CD4-positive, alpha-beta T cell (primary cell): Measurements from ENCODE around the gene IGSF8. TPM values are rescaled to one million over a fixed set of nuclear protein-coding genes. Genes with fewer than 3 reads are reported as not detected.

Experiments
- ATAC-seq: fragments of 200-7000 bp; cut with Tn5 transposase; one replicate; pipeline ENCODE4 v1.10.0; 2022; ENCODE audit warnings: mild to moderate bottlenecking; ENCODE audit not compliant: poor library complexity
- CTCF ChIA-PET: fragments of 350-600 bp; sonication (Branson Sonifier 250); formaldehyde crosslinking; loops from one replicate; lab custom pipeline; 2021; ENCODE audit warnings: antibody characterized with exemption, inconsistent platforms; lab: Charles Lee
- POLR2A ChIA-PET: fragments of 350-600 bp; sonication (Branson Sonifier 250); formaldehyde crosslinking; loops from one replicate; lab custom pipeline; 2021; ENCODE audit warnings: antibody characterized with exemption, inconsistent platforms; lab: Charles Lee
- DNase-seq, 14 experiments: peaks; one replicate each; pipeline ENCODE4 v3.0.0-alpha.2; 2013 to 2020; ENCODE audit warnings: mixed read lengths in 2 of 14
- H3K27ac ChIP-seq, 2 donors: one replicate each; pipeline versions ENCODE4 v1.5.1 to v1.7.0; 2013; ENCODE audit warnings: low read length in 2 of 2, low read depth in 1 of 2, mild to moderate bottlenecking in 1 of 2
- H3K27me3 ChIP-seq, 2 experiments: 1 replicate in 1 of 2; 2 replicates in 1 of 2; pipeline versions ENCODE4 v1.6.1 to v1.7.0; 2013; ENCODE audit warnings: low read length in 2 of 2, control low read depth in 1 of 2, mild to moderate bottlenecking in 1 of 2, moderate library complexity in 1 of 2; ENCODE audit not compliant: insufficient read depth in 2 of 2, control insufficient read depth in 1 of 2
- H3K36me3 ChIP-seq: one replicate; pipeline ENCODE4 v1.6.1; 2013; ENCODE audit warnings: low read length, control low read depth; ENCODE audit not compliant: insufficient read depth
- H3K4me1 ChIP-seq: one replicate; pipeline ENCODE4 v1.6.1; 2013; ENCODE audit warnings: low read length, control low read depth; ENCODE audit not compliant: insufficient read depth
- H3K4me3 ChIP-seq: one replicate; pipeline ENCODE4 v1.5.1; 2013; ENCODE audit warnings: mild to moderate bottlenecking, low read length, moderate library complexity
- H3K9me3 ChIP-seq, 2 experiments: 1 replicate in 1 of 2; 2 replicates in 1 of 2; pipeline versions ENCODE4 v1.6.1 to v1.7.0; 2013; ENCODE audit warnings: low read length in 2 of 2, mild to moderate bottlenecking in 2 of 2, control low read depth in 1 of 2, moderate library complexity in 1 of 2; ENCODE audit not compliant: control insufficient read depth in 1 of 2, insufficient read depth in 1 of 2
- H3K27ac Mint-ChIP-seq: one replicate; pipeline ENCODE4 v1.8.0; 2020; ENCODE audit warnings: mixed read lengths
- H3K27me3 Mint-ChIP-seq: one replicate; pipeline ENCODE4 v1.8.0; 2021; ENCODE audit warnings: mixed read lengths
- H3K36me3 Mint-ChIP-seq: one replicate; pipeline ENCODE4 v1.8.0; 2021; ENCODE audit warnings: low read depth, mixed read lengths
- H3K4me1 Mint-ChIP-seq: one replicate; pipeline ENCODE4 v1.8.0; 2021; ENCODE audit warnings: low read depth, mixed read lengths
- H3K4me3 Mint-ChIP-seq: one replicate; pipeline ENCODE4 v1.8.0; 2020; ENCODE audit warnings: mild to moderate bottlenecking, mixed read lengths
- H3K9me3 Mint-ChIP-seq: one replicate; pipeline ENCODE4 v1.8.0; 2020; ENCODE audit warnings: mixed read lengths
- intact Hi-C, 2 experiments: fragments of 100-400 bp; cut with DNase I in 1 of 2; cut with micrococcal nuclease in 1 of 2; formaldehyde crosslinking; loops; one replicate each; pipeline versions ENCODE4 v1.15.1 to v1.9.0; 2023 to 2025; cut with DNase I, micrococcal nuclease
- total RNA-seq, 174 experiments: library from RNA in 2 of 174; stranded (reverse) in 2 of 174; gene quantifications; one replicate each; pipeline ENCODE4 v1.2.3 and lab custom pipeline; 2021 to 2026
- TF ChIP-seq, protein P1 (sequence below): fragments of 200-600 bp; IDR thresholded peaks from one replicate; pipeline ENCODE4 v1.8.0; 2022; ENCODE audit warnings: antibody characterized with exemption, mild to moderate bottlenecking

IGSF8 gene
- total RNA-seq, 2 experiments from 2014 or later: 33.1 to 33.7 TPM

DNA sequence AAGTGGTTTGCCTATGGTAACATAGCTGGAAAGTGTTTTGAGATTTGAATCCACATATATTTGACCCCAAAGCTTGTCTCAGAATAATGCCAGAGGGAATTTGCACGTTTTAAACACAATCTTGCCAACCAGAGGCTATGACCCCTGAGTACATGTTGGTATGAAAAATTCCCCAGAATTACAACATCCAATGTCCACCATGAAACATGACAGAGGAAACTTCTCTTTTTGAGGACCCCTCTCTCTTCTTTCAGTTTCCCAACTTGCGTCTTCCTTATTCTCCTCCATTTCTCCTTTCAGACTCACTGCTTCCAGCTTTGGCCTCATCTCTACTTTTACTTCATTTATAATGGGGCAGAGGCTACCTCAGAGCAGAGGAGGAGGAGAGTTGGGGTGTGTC is 22.6 kb downstream of the IGSF8 start:
- H3K27me3 ChIP-seq: peaks cover 28 to 46% of the 10 kb centered on the region in 2 experiments
- H3K36me3 ChIP-seq: no peaks in the 10 kb centered on the region
- peaks cover 1% of the 10 kb centered on the region for H3K4me1 ChIP-seq
- no peaks in the 10 kb centered on the region for H3K9me3 Mint-ChIP-seq
- H3K4me1 Mint-ChIP-seq: peaks cover under 1% of the 10 kb centered on the region
- H3K27ac Mint-ChIP-seq: no peak overlapping the region
- no peak overlapping the region for H3K4me3 ChIP-seq
- TF ChIP-seq, protein P1, sequence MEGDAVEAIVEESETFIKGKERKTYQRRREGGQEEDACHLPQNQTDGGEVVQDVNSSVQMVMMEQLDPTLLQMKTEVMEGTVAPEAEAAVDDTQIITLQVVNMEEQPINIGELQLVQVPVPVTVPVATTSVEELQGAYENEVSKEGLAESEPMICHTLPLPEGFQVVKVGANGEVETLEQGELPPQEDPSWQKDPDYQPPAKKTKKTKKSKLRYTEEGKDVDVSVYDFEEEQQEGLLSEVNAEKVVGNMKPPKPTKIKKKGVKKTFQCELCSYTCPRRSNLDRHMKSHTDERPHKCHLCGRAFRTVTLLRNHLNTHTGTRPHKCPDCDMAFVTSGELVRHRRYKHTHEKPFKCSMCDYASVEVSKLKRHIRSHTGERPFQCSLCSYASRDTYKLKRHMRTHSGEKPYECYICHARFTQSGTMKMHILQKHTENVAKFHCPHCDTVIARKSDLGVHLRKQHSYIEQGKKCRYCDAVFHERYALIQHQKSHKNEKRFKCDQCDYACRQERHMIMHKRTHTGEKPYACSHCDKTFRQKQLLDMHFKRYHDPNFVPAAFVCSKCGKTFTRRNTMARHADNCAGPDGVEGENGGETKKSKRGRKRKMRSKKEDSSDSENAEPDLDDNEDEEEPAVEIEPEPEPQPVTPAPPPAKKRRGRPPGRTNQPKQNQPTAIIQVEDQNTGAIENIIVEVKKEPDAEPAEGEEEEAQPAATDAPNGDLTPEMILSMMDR: no peak
- CTCF ChIA-PET: interaction anchor here (1.2 kb wide), 1 partner anchor 10 kb away, joined by 4 read pairs; no protein-coding TSS in a partner anchor
- no peak for ATAC-seq
- H3K4me3 Mint-ChIP-seq: no peak overlapping the region
- no peaks in the 10 kb centered on the region for H3K9me3 ChIP-seq
- POLR2A ChIA-PET: no interaction called here
- intact Hi-C loops: no loop called here
- peak in 1 of 14 experiments; percentile 26 for DNase-seq
- no peaks in the 10 kb centered on the region for H3K36me3 Mint-ChIP-seq
- no peak overlapping the region for H3K27ac ChIP-seq
- peaks cover 82% of the 10 kb centered on the region for H3K27me3 Mint-ChIP-seq

DNA sequence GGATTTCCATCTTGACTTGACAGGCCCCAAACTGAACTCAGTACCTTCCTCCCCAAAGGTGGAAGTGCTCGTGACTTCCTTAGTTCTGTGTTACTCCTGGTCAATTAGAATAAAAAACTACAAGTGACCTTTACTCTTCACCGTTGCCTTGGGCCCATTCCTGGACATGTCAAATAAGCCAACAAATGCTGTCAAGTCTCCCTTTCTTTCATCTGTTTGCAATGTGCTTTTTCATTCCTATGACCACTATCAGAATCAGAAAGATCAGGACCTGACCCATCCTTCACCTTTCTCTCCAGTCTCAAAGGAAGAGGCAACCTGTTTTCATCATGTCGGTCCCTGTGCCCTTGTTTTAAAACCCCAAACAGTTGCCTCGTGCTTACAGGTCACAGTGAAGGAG is 23.6 kb downstream of the IGSF8 start:
- Histone ChIP-seq H3K27me3 (peaks cover 26 to 42% of the 10 kb centered on the region in 2 experiments), H3K9me3 (no peaks in the 10 kb centered on the region), H3K4me1 (peaks cover 10% of the 10 kb centered on the region), H3K4me3 (no peak overlapping the region), H3K27ac (no peak overlapping the region), H3K36me3 (no peaks in the 10 kb centered on the region)
- Mint-ChIP-seq H3K27ac (no peak overlapping the region), H3K4me3 (no peak overlapping the region), H3K27me3 (peaks cover 80% of the 10 kb centered on the region), H3K4me1 (peaks cover 8% of the 10 kb centered on the region), H3K9me3 (no peaks in the 10 kb centered on the region), H3K36me3 (no peaks in the 10 kb centered on the region)
- ATAC-seq (no peak), DNase-seq (no peak)
- TF ChIP-seq, protein P1: no peak
- CTCF ChIA-PET: interaction anchor here (1.2 kb wide), 1 partner anchor 11 kb away, joined by 4 read pairs; no protein-coding TSS in a partner anchor
- POLR2A ChIA-PET: no interaction called here
- intact Hi-C loops: no loop called here

DNA sequence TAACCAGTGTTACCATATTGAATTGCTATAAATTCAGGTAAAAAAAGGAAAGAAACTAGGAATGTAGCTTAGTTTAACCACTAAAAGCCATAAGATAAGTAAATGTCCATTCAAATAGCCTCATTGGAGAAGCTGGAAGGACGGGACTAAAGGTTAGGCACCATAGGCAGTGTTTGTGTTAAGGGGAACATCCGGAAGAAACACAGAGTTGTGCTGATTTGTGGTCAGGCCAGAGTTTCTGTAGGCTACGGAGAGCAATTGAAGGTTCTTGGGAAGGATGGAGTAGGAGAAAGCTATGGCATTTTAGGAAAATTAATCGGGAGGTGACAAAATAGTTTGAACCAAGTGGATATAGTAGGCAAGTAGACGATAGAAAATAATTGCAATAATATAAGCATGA is 27.1 kb downstream of the IGSF8 start:
- TF ChIP-seq, protein P1: no peak
- Mint-ChIP-seq H3K9me3 (no peaks in the 10 kb centered on the region), H3K36me3 (no peaks in the 10 kb centered on the region), H3K4me1 (peaks cover 8% of the 10 kb centered on the region), H3K27me3 (peaks cover 56% of the 10 kb centered on the region), H3K27ac (no peak overlapping the region), H3K4me3 (no peak overlapping the region)
- Histone ChIP-seq H3K9me3 (no peaks in the 10 kb centered on the region), H3K4me3 (no peak overlapping the region), H3K27me3 (peaks cover 19 to 30% of the 10 kb centered on the region in 2 experiments), H3K27ac (no peak overlapping the region), H3K4me1 (peaks cover 13% of the 10 kb centered on the region), H3K36me3 (no peaks in the 10 kb centered on the region)
- intact Hi-C loops: no loop called here
- CTCF ChIA-PET: no interaction called here
- POLR2A ChIA-PET: no interaction called here
- ATAC-seq (no peak), DNase-seq (no peak)
